ENCODE results near the gene MAP4K5. TPM values are rescaled to one million over a fixed set of nuclear protein-coding genes. Genes with fewer than 3 reads are reported as not detected.

Gene MAP4K5
- polyA plus RNA-seq, 2 of the 4 experiments (the other 2 are of a cell fraction): 18.7 to 30.8 TPM

- POLR2A ChIA-PET: no interaction called here
- no peak for FAIRE-seq
- WGBS (ENCODE audit: missing lambda C conversion rate): 93% methylated on average over 2 of the region's 2 CpGs
Observed at GRCh38 chr14:50417853-50418252, 114.5 kb downstream of the MAP4K5 start.

GRCh38 chr14:50410921-50411320 is 121.4 kb downstream of the MAP4K5 start:
- H3K4me1 ChIP-seq: no peaks in the 10 kb centered on the region
- peaks cover 8% of the 10 kb centered on the region; the same call in 1 of the 3 replicates for H3K9me3 ChIP-seq
- no peak overlapping the region for H3K4me2 ChIP-seq
- TF ChIP-seq EHMT2 (IDR thresholded peaks at IDR 0.05; ENCODE audit: low read depth) (no peak), NFE2L2 (conservative IDR thresholded peaks at IDR 0.05; ENCODE audit: low read length) (no peak), JUN (IDR thresholded peaks at IDR 0.05) (no peak), ZC3H11A (IDR thresholded peaks at IDR 0.05) (no peak)
- ChIA-PET POLR2A (interaction anchor here (1.0 kb wide), 1 partner anchor 10 kb away, joined by 3 read pairs; no protein-coding TSS in a partner anchor), CTCF (interaction anchor here (0.9 to 1.2 kb wide), 2 partner anchors 17 to 121 kb away, joined by 3 to 4 read pairs; partner anchors contain the start of gene MAP4K5)
- FAIRE-seq (no peak), ATAC-seq (no peak), DNase-seq (ENCODE audit: low read depth in 1 of 2, low spot score in 1 of 2) (no peak)
- 91% methylated on average over 1 of the region's 1 CpG for WGBS (ENCODE audit: missing lambda C conversion rate)
- no peak overlapping the region for H3K27ac ChIP-seq
- no peak overlapping the region for H3K4me3 ChIP-seq

More at GRCh38 chr14:50417853-50418252, 114.5 kb downstream of the MAP4K5 start:
- Histone ChIP-seq H3K9me3 (no peaks in the 10 kb centered on the region), H3K4me2 (no peak overlapping the region), H3K27ac (no peak overlapping the region), H3K4me3 (no peak overlapping the region), H3K4me1 (no peaks in the 10 kb centered on the region)
- CTCF ChIA-PET: interaction anchor here (0.5 kb wide), 1 partner anchor 204 kb away, joined by 3 read pairs; no protein-coding TSS in a partner anchor
- DNase-seq (ENCODE audit: low read depth in 1 of 2, low spot score in 1 of 2) (no peak), ATAC-seq (no peak)
- TF ChIP-seq MYC (IDR thresholded peaks at IDR 0.05; ENCODE audit: borderline replicate concordance, low read length) (no peak), CHD4 (IDR thresholded peaks at IDR 0.05; ENCODE audit: borderline replicate concordance) (no peak), E2F6 (IDR thresholded peaks at IDR 0.05; ENCODE audit: borderline replicate concordance, low read depth) (no peak), NFE2L2 (conservative IDR thresholded peaks at IDR 0.05; ENCODE audit: low read length) (no peak), RAD21 (conservative IDR thresholded peaks at IDR 0.05 in 1 of 2, IDR thresholded peaks at IDR 0.05 in 1 of 2) (no peak), CBX8 (IDR thresholded peaks at IDR 0.05) (no peak), ZNF302 (CRISPR knock-in tag; IDR thresholded peaks at IDR 0.05) (no peak), RFX5 (IDR thresholded peaks at IDR 0.05) (no peak)

- DNase-seq (ENCODE audit: low read depth in 1 of 2, low spot score in 1 of 2) (no peak), ATAC-seq (no peak), FAIRE-seq (no peak)
- Histone ChIP-seq H3K4me3 (no peak overlapping the region), H3K27ac (no peak overlapping the region), H3K4me1 (no peaks in the 10 kb centered on the region), H3K4me2 (no peak overlapping the region), H3K9me3 (peaks cover 8% of the 10 kb centered on the region; the same call in 1 of the 3 replicates)
- ChIA-PET POLR2A (no interaction called here), CTCF (interaction anchor here (1.1 kb wide), 1 partner anchor 14 kb away, joined by 3 read pairs; no protein-coding TSS in a partner anchor)
- WGBS (ENCODE audit: missing lambda C conversion rate): 82% methylated on average over 3 of the region's 3 CpGs
- TF ChIP-seq FOXS1 (CRISPR knock-in tag; IDR thresholded peaks at IDR 0.05) (no peak), JUNB (IDR thresholded peaks at IDR 0.05) (no peak), POLR2AphosphoS2 (conservative IDR thresholded peaks at IDR 0.05; ENCODE audit: low read length) (no peak), HEYL (CRISPR knock-in tag; IDR thresholded peaks at IDR 0.05) (no peak), EHMT2 (IDR thresholded peaks at IDR 0.05; ENCODE audit: low read depth) (no peak), HOXA7 (CRISPR knock-in tag; IDR thresholded peaks at IDR 0.05) (no peak), PHF8 (IDR thresholded peaks at IDR 0.05; ENCODE audit: borderline replicate concordance, low read depth) (no peak), RCOR1 (IDR thresholded peaks at IDR 0.05; ENCODE audit: low read depth, low read length) (no peak), ESRRA (IDR thresholded peaks at IDR 0.05; ENCODE audit: borderline replicate concordance, low read length) (no peak), CEBPB (IDR thresholded peaks at IDR 0.05) (no peak), SMC3 (IDR thresholded peaks at IDR 0.05) (no peak), ZNF302 (CRISPR knock-in tag; IDR thresholded peaks at IDR 0.05) (no peak)
Observed at GRCh38 chr14:50410071-50410470, 122.3 kb downstream of the MAP4K5 start.

All from A549 (cell line).